NCI-H1930 (cell line): Measurements from ENCODE around the gene NDUFAB1.
"Not testable (repeated sequence)": the region's sequence is repeated elsewhere in the genome, so short reads cannot be mapped to it uniquely, and the experiment has no call there.

Source experiments
- DNase-seq, 2 experiments: peaks; one replicate each; lab custom pipeline; 2025; lab: John Stamatoyannopoulos, UW

The NDUFAB1 gene

DNA sequence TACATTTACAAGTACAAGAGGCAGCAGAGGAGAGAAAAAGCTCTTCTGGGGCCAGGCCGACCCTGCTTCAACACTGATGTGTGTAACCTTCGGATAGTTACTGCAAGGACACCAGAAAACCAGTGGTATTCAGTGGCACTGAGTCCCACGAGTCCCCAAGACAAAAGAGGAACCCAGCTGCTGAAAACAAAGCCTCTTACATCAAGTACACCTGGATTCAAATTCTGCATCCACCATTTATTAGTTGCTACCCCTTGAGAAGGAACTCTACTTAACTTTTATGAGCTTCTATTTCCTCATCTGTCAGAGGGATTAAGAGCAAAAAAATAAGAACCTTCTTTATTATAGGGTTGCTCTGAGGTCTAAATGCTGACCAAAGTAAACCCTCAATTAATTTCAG is 41.6 kb downstream of the NDUFAB1 start:
- DNase-seq, result no peak

GRCh38 chr16:23552161-23552560 is 44.0 kb downstream of the NDUFAB1 start:
- DNase-seq, result no peak

DNA sequence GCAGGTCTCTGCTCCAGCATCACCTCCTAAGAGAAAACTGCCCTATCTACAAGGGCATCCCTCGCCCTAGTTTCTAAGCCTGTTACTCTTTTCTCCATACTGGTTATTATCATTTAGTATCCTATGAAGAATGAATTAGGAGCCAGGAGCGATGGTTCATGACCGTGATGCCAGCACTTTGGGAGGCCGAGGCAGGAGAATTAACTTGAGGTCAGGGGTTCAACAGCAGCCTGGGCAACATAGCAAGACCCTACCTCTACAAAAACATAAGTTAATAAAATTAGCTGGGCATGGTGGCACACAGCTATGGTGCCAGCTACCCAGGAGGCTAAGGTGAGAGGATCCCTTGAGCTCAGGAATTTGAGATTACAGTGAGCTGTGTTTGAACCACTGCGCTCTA is 46.2 kb downstream of the NDUFAB1 start:
- DNase-seq, result no peak

DNA sequence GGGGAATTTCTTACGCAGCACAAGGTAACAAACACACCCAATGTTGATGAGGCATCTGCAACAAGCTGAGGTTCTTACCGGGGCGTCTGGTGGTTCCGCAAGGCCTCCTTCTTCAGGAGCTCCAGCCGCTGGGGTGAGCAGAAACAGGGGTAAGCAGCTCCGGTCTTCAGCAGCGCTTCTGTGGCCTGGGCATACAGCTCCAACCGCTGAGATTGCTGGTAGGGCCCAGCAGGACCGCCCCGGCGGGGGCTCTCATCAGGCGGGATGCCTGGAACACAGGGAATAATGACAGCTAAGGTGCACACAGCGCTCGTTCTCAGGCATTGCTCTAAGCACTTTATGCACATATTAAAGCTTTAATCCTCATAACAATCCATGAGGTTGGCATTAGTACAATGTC is 51.7 kb downstream of the NDUFAB1 start:
- DNase-seq, result no peak

DNA sequence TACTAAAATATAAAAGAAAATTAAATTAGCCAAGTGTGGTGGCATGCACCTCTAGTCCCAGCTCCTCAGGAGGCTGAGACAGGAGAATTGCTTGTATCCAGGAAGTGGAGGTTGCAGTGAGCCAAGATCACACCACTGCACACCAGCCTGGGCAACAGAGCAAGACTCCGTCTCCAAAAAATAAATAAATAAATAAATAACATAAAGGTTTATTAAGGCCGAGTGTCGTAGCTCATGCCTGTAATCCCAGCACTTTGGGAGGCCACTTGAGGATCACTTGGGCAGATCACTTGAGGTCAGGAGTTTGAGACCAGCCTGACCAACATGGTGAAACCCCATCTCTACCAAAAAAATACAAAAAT is 55.3 kb downstream of the NDUFAB1 start:
- not testable (repeated sequence) for DNase-seq

DNA sequence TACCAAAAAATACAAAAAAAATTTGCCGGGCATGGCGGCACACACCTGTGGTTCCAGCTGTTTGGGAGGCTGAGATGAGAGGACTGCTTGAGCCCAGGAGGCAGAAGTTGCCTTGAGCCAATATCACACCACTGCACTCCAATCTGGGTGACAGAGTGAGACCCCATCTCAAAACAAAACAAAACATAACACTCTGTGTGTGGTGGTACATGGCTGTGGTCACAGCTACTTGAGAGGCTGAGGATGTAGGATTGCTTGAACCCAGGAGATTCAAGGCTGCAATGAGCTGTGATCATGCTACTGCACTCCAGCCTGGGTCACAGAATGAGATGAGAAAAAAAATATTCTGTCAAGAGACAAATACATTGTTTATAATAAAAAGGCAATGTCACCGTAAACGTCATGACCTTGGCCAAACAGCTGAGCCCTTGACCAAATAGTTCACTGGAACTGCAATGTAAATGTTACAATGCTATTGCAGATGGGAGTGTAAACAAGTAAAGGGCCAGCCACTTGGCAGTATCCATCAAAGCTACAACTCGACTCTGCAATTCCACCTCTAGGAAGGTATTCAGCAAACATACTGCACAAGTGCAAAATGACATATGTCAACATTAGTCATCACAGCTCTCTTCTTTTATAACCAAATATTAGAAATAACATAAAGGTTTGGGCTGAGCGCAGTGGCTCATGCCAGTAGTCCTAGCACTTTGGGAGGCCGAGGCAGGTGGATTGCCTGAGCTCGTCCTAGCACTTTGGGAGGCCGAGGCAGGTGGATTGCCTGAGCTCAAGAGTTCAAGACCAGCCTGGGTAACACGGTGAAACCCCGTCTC is 55.9 kb downstream of the NDUFAB1 start:
- no peak for DNase-seq

- DNase-seq, result no peak
Observed at GRCh38 chr16:23538919-23539278, 57.2 kb downstream of the NDUFAB1 start.

DNA sequence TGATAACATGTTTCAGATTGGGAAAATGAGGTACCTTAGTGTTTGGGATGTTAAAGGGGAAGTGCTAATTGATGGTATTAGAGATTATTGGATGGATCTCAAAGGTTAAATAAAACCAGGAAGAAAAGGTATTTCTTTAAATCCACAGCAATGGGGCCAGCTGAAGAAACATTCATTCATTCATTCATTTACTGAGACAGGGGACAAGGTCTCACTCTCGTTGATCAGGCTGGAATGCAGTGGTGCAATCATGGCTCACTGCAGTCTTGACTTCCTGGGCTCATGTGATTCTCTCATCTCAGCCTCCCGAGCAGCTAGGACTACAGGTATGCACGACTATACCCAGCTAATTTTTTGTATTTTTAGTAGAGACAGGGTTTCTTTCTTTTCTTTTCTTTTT is 58.7 kb downstream of the NDUFAB1 start:
- no peak for DNase-seq

DNA sequence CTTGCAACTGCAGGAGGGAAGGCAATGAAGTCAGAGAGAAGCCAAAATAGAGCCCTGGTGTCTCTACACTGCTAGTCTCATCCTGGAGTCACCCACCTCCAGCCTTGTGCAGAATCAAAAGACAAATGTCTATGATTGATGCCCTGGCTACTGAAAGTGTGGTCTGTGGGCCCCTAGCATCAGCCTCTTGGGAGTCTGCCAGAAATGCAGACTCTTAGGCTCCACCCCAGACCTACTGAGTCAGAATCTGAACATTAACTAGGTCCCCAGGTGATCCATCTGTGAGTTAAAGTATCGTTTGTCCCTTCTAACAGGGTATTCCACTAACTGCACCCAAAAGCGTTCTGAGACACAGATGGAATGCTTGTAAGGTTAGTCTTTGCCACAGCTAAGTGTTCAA is 60.2 kb downstream of the NDUFAB1 start:
- no peak for DNase-seq

DNA sequence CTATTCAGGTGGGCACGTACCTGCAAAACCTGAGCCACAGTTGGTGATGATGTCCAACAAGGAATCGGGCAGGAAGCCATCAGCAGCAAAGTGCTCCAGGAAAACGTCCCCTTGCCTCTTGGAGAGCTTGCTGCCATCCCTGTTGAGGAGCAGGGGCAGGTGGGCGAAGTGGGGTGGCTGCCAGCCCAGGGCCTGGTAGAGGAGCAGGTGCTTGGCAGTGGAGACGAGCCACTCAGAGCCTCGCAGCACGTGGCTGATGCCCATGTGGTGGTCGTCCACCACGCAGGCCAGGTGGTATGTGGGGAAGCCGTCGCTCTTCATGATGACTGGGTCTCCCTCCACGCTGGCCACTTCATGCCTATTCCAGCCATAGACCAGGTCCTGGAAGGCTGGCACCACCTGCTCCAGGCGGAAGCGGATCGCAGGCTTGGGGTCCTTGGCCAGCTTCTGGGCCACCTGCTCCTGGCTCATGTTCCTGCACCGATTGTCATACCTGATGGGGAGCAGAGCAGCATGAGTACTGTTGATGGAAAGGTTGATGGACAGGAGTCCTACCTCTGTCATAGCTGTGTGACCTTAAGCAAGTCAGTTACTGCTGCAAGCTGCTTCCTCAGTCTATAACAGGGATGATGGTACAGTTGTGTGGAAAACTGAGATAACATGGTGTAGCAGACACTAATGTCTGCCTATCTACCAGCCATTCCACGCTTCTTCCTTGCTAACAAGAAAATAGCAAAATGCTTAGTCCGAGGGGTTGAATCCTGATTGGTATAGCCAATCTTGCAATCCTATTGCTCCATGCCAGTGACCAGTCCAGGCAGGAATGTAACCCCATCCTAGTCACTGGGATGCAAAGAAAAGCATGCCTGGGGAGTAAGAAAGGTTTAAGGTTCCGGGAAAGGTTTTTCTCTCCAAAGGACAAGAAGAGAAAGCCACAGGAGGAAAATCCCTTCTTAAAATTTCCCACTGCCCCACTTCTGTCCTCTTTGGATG is 61.0 kb downstream of the NDUFAB1 start:
- no peak for DNase-seq

- no peak for DNase-seq
Observed at GRCh38 chr16:23532448-23532847, 63.7 kb downstream of the NDUFAB1 start.
